ENCODE data around the gene SLC9A8.

GRCh38 chr20:49877386-49877921 lies 64.8 kb downstream of the SLC9A8 start:
- no peak for TF ChIP-seq RAD21 (IDR thresholded peaks at IDR 0.05; ENCODE audit: low read depth)
- TF ChIP-seq FOXM1 (IDR thresholded peaks at IDR 0.05; ENCODE audit: borderline replicate concordance, low read depth) = no peak
- no peak for TF ChIP-seq YY1 (IDR thresholded peaks at IDR 0.05; ENCODE audit: low read depth)
- no peak for TF ChIP-seq EP300 (IDR thresholded peaks at IDR 0.05; ENCODE audit: borderline replicate concordance)
- TF ChIP-seq CREB1 (IDR thresholded peaks at IDR 0.05; ENCODE audit: low read depth) = no peak
- no peak for TF ChIP-seq EGR1 (IDR thresholded peaks at IDR 0.05)
- TF ChIP-seq, protein P1, sequence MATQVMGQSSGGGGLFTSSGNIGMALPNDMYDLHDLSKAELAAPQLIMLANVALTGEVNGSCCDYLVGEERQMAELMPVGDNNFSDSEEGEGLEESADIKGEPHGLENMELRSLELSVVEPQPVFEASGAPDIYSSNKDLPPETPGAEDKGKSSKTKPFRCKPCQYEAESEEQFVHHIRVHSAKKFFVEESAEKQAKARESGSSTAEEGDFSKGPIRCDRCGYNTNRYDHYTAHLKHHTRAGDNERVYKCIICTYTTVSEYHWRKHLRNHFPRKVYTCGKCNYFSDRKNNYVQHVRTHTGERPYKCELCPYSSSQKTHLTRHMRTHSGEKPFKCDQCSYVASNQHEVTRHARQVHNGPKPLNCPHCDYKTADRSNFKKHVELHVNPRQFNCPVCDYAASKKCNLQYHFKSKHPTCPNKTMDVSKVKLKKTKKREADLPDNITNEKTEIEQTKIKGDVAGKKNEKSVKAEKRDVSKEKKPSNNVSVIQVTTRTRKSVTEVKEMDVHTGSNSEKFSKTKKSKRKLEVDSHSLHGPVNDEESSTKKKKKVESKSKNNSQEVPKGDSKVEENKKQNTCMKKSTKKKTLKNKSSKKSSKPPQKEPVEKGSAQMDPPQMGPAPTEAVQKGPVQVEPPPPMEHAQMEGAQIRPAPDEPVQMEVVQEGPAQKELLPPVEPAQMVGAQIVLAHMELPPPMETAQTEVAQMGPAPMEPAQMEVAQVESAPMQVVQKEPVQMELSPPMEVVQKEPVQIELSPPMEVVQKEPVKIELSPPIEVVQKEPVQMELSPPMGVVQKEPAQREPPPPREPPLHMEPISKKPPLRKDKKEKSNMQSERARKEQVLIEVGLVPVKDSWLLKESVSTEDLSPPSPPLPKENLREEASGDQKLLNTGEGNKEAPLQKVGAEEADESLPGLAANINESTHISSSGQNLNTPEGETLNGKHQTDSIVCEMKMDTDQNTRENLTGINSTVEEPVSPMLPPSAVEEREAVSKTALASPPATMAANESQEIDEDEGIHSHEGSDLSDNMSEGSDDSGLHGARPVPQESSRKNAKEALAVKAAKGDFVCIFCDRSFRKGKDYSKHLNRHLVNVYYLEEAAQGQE (IDR thresholded peaks at IDR 0.05; ENCODE audit: low read depth) = no peak
- TF ChIP-seq MAX (IDR thresholded peaks at IDR 0.05) = no peak

Data from Ishikawa (cell line).